Activated CD4-positive, alpha-beta memory T cell treated with anti-CD3 and anti-CD28 coated beads for 36 hours (primary cell): Measurements from ENCODE around the gene ASCL2. TPM values are rescaled to one million over a fixed set of nuclear protein-coding genes. Genes with fewer than 3 reads are reported as not detected.

Source experiments
- CTCF ChIA-PET: fragments of 350-600 bp; sonication (Branson Sonifier 250); formaldehyde crosslinking; loops from one replicate; lab custom pipeline; 2021; ENCODE audit warnings: antibody characterized with exemption, inconsistent platforms; lab: Charles Lee
- POLR2A ChIA-PET: fragments of 350-600 bp; sonication (Branson Sonifier 250); formaldehyde crosslinking; loops from one replicate; lab custom pipeline; 2021; ENCODE audit warnings: antibody characterized with exemption; lab: Charles Lee
- DNase-seq: peaks from one replicate; pipeline ENCODE4 v3.0.0-alpha.2; 2020
- H3K27ac Mint-ChIP-seq: one replicate; pipeline ENCODE4 v1.8.0; 2021; ENCODE audit warnings: mixed read lengths
- H3K27me3 Mint-ChIP-seq: one replicate; pipeline ENCODE4 v1.8.0; 2021; ENCODE audit warnings: mixed read lengths
- H3K36me3 Mint-ChIP-seq: one replicate; pipeline ENCODE4 v1.8.0; 2021; ENCODE audit warnings: mixed read lengths
- H3K4me1 Mint-ChIP-seq: one replicate; pipeline ENCODE4 v1.8.0; 2021; ENCODE audit warnings: low read depth, mixed read lengths
- H3K4me3 Mint-ChIP-seq: one replicate; pipeline ENCODE4 v1.8.0; 2021; ENCODE audit warnings: mild to moderate bottlenecking, mixed read lengths
- H3K9me3 Mint-ChIP-seq: one replicate; pipeline ENCODE4 v1.8.0; 2021; ENCODE audit warnings: mixed read lengths
- intact Hi-C: fragments of 100-400 bp; cut with micrococcal nuclease; formaldehyde crosslinking; loops from one replicate; pipeline ENCODE4 v1.15.1; 2023
- total RNA-seq, 2 experiments: library from RNA; stranded (reverse); gene quantifications; one replicate each; pipeline ENCODE4 v1.2.3, GENCODE V29; 2021

Gene ASCL2
- total RNA-seq, 2 experiments from 2014 or later = 1.5 to 2.0 TPM

DNA sequence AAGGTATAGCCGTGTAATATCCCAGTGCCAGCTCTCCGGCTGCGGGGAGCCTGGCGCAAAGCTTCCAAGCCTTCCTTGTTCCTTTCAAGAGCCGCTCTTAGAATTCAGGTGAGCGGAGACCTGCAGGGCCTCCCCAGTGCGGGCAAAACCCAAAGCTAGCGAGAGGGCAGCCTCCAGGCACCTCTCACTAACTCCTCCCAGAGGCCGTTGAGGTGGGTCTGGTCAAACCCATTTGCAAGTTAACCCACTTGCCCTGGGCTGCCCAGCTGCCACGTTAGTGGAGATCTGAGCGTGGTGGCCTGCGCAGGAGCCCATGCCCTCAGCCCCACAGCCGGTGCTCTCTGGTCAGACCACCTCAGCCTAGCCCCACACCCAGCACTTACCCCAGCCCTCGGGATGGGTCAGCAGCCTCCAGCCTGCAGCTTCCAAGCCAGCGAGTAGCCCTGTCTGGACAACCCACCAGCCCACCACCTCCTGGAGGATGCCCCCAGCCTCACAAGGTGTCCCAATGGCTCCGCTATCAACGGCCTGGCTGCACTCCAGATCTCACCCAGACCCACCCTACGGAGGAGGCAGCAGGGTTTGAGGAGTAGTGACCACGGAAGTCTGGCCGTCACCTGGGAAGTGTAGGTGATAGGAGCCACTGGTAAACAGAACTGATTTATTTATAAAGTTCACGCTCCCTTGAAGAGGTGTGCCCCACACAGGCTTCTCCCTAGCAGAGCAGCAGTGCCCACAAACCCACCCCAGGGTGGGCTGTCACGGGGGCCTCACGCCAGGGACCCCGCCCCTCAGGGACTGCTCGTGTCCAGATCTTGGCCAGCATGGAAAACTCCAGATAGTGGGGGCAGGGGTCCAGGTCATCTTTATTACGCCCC is 2.3 kb downstream of the ASCL2 start:
- Mint-ChIP-seq H3K4me1 (peaks cover 39% of the 10 kb centered on the region), H3K27ac (no peak overlapping the region), H3K4me3 (peak overlapping the region; percentile 22), H3K27me3 (peaks cover 27% of the 10 kb centered on the region), H3K36me3 (no peaks in the 10 kb centered on the region), H3K9me3 (no peaks in the 10 kb centered on the region)
- intact Hi-C loops = loop anchor here (2.0 to 5.0 kb wide), 4 partner anchors 33 to 416 kb away; partner anchors contain the start of genes C11orf21 and LSP1
- POLR2A ChIA-PET = interaction anchor here (0.6 to 2.0 kb wide), 2 partner anchors 14 to 33 kb away, joined by 3 to 7 read pairs; partner anchors contain the start of genes C11orf21 and TSPAN32
- DNase-seq = no peak
- CTCF ChIA-PET = interaction anchor here (3.7 kb wide), 1 partner anchor 37 kb away, joined by 17 read pairs; no protein-coding TSS in a partner anchor

GRCh38 chr11:2267306-2267850 is 3.0 kb downstream of the ASCL2 start:
- Mint-ChIP-seq H3K27ac (no peak overlapping the region), H3K9me3 (no peaks in the 10 kb centered on the region), H3K27me3 (peaks cover 20% of the 10 kb centered on the region), H3K36me3 (no peaks in the 10 kb centered on the region), H3K4me1 (peaks cover 39% of the 10 kb centered on the region), H3K4me3 (no peak overlapping the region)
- POLR2A ChIA-PET = interaction anchor here (0.6 kb wide), 1 partner anchor 13 kb away, joined by 3 read pairs; no protein-coding TSS in a partner anchor
- CTCF ChIA-PET = interaction anchor here (3.7 kb wide), 1 partner anchor 38 kb away, joined by 17 read pairs; no protein-coding TSS in a partner anchor
- no peak for DNase-seq
- intact Hi-C loops = loop anchor here (5.0 kb wide), 3 partner anchors 55 to 415 kb away; partner anchors contain the start of gene LSP1

DNA sequence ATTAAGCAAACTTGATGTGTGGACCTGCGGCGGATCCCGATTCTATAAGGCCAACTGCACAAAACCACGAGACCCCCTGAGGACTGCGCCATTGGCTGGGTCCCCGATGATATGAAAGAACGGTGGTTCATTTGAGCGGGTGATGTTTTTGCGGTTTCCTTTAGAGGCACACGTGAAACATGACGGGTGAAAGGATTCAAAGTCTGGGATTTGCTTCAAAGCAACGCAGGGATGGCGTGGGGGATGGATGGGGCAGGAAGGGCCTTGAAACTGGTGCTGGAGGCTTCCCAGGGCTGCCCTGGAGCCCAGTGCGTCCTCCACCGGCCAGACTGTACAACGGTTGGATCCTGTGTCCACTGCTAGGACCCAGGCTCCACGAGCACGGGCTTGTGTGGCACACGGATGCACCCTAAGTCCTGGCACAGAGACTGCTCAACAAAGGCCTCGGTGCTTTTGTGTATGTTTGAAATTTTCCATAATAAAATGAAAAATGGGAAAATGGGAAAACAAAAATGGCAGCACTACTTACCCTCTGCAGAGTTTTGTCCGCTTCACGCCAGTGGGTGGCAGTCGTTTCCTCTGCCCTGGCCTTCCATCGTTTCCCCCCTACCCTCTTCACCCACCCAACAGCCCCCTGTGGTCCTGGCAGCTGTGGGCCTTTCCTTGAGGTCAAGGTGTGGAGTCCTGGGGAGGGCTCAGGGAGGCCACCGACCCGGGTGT is 3.6 kb downstream of the ASCL2 start:
- POLR2A ChIA-PET = no interaction called here
- CTCF ChIA-PET = interaction anchor here (3.7 kb wide), 1 partner anchor 39 kb away, joined by 17 read pairs; no protein-coding TSS in a partner anchor
- Mint-ChIP-seq H3K27me3 (peaks cover 15% of the 10 kb centered on the region), H3K4me3 (no peak overlapping the region), H3K36me3 (no peaks in the 10 kb centered on the region), H3K9me3 (no peaks in the 10 kb centered on the region), H3K27ac (no peak overlapping the region), H3K4me1 (peaks cover 39% of the 10 kb centered on the region)
- intact Hi-C loops = loop anchor here (5.0 kb wide), 3 partner anchors 54 to 414 kb away; partner anchors contain the start of gene LSP1
- DNase-seq = no peak

DNA sequence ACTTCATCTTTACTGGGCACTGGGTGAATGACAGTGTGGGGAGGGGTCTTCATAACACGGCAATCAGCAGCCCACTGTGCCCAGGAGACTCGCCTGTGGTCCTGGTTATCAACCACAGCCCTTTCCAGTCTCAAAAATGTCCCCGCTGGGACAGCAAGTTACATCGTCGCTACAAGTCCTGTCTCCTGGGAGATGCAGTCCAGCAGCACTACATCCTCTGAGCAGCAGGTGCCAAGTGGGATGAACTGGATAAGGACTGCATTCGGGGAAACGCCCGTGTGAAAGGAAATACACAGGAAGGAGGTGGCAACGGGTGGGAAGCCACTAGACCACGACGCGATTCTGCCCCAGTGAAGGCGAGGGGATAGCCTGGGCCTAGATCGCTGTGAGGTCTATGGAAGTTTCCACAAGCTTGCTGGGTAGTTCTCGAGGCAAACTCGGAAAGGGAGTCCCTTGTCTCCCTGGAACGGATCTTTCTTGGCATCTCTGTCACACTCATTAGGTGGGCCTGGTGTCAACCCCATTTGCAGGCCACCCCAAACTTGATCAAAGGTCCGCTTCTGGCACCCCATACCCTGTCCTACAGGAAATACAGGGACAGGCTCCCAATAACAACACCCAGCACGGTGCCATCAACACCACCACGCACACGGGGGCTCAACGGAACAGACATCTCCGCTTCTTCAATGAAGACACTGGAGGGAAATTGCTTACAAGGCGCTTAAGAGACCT is 4.4 kb downstream of the ASCL2 start:
- POLR2A ChIA-PET = no interaction called here
- intact Hi-C loops = loop anchor here (5.0 kb wide), 3 partner anchors 54 to 414 kb away; partner anchors contain the start of gene LSP1
- Mint-ChIP-seq H3K4me3 (peak overlapping the region; percentile 41), H3K36me3 (no peaks in the 10 kb centered on the region), H3K4me1 (peaks cover 39% of the 10 kb centered on the region), H3K9me3 (no peaks in the 10 kb centered on the region), H3K27me3 (peaks cover 11% of the 10 kb centered on the region), H3K27ac (peak overlapping the region; percentile 65)
- DNase-seq = no peak
- CTCF ChIA-PET = interaction anchor here (0.8 to 1.0 kb wide), 2 partner anchors 39 to 68 kb away, joined by 3 to 4 read pairs; no protein-coding TSS in a partner anchor

GRCh38 chr11:2265396-2265795 is 5.0 kb downstream of the ASCL2 start:
- intact Hi-C loops = loop anchor here (5.0 kb wide), 3 partner anchors 53 to 413 kb away; partner anchors contain the start of gene LSP1
- H3K36me3 Mint-ChIP-seq = no peaks in the 10 kb centered on the region
- peaks cover 8% of the 10 kb centered on the region for H3K27me3 Mint-ChIP-seq
- POLR2A ChIA-PET = no interaction called here
- peak; percentile 65 for DNase-seq
- peak overlapping the region; percentile 41 for H3K4me3 Mint-ChIP-seq
- CTCF ChIA-PET = interaction anchor here (0.8 to 1.0 kb wide), 3 partner anchors 40 to 162 kb away, joined by 3 to 4 read pairs (median 4); no protein-coding TSS in a partner anchor
- H3K27ac Mint-ChIP-seq = peak overlapping the region; percentile 65
- H3K9me3 Mint-ChIP-seq = no peaks in the 10 kb centered on the region
- H3K4me1 Mint-ChIP-seq = peaks cover 36% of the 10 kb centered on the region

- no peaks in the 10 kb centered on the region for H3K9me3 Mint-ChIP-seq
- H3K36me3 Mint-ChIP-seq = no peaks in the 10 kb centered on the region
- peaks cover 36% of the 10 kb centered on the region for H3K4me1 Mint-ChIP-seq
- no peak for DNase-seq
- intact Hi-C loops = loop anchor here (5.0 kb wide), 3 partner anchors 52 to 412 kb away; partner anchors contain the start of gene LSP1
- H3K27ac Mint-ChIP-seq = no peak overlapping the region
- peaks cover 8% of the 10 kb centered on the region for H3K27me3 Mint-ChIP-seq
- H3K4me3 Mint-ChIP-seq = no peak overlapping the region
- ChIA-PET POLR2A (no interaction called here), CTCF (interaction anchor here (0.9 kb wide), 1 partner anchor 163 kb away, joined by 4 read pairs; no protein-coding TSS in a partner anchor)
Measured at GRCh38 chr11:2264366-2265053, 5.9 kb downstream of the ASCL2 start.

- POLR2A ChIA-PET = no interaction called here
- intact Hi-C loops = no loop called here
- Mint-ChIP-seq H3K27me3 (peaks cover 8% of the 10 kb centered on the region), H3K9me3 (no peaks in the 10 kb centered on the region), H3K4me1 (peaks cover 36% of the 10 kb centered on the region), H3K4me3 (no peak overlapping the region), H3K27ac (no peak overlapping the region), H3K36me3 (no peaks in the 10 kb centered on the region)
- DNase-seq = no peak
- CTCF ChIA-PET = no interaction called here
Measured at GRCh38 chr11:2263724-2264360, 6.5 kb downstream of the ASCL2 start.

- Mint-ChIP-seq H3K4me3 (no peak overlapping the region), H3K27ac (no peak overlapping the region), H3K9me3 (no peaks in the 10 kb centered on the region), H3K36me3 (no peaks in the 10 kb centered on the region), H3K27me3 (peaks cover 4% of the 10 kb centered on the region), H3K4me1 (peaks cover 31% of the 10 kb centered on the region)
- intact Hi-C loops = no loop called here
- DNase-seq = no peak
- ChIA-PET POLR2A (no interaction called here), CTCF (no interaction called here)
Measured at GRCh38 chr11:2263071-2263565, 7.3 kb downstream of the ASCL2 start.

DNA sequence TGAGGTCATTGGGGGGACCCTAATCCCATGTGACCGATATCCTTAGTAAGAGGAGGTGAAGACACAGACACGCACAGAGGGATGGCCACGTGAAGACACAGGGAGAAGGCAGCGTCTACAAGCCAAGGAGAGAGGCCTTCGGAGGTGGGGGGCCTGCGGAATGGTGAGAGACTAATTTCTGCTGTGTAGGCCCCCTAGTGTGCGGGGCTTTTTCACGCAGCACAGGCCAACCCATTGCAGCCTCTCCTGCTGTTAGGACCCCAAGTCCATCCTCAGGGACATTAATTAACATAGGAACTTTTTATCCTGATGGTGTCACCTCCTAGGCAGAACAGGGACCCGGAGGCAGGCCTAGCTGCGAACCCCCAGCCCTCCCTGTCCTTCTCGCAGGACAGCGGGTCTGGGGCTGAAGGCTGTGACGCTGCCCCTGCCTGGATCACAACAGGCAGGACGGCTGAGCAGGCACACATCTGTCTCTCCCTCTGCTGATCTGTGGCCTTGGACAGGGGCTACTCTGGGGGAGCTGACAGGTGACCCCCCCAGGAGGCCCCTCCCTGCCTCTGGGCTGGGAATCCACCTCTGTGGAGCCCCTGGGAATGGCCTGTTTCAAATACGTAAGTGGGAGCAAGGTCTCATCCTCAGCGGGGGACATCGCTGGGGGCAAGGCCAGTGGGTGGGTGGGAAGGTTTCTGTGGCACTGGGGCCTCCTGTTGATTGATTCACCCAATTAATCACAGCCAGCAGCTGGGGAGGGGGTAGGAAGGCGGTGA is 7.9 kb downstream of the ASCL2 start:
- no peak overlapping the region for H3K4me3 Mint-ChIP-seq
- H3K27ac Mint-ChIP-seq = no peak overlapping the region
- CTCF ChIA-PET = no interaction called here
- POLR2A ChIA-PET = no interaction called here
- H3K9me3 Mint-ChIP-seq = no peaks in the 10 kb centered on the region
- peaks cover 25% of the 10 kb centered on the region for H3K4me1 Mint-ChIP-seq
- DNase-seq = no peak
- peaks cover 2% of the 10 kb centered on the region for H3K27me3 Mint-ChIP-seq
- intact Hi-C loops = no loop called here
- H3K36me3 Mint-ChIP-seq = no peaks in the 10 kb centered on the region
